Measurements from ENCODE around the gene SHB. TPM values are rescaled to one million over a fixed set of nuclear protein-coding genes. Genes with fewer than 3 reads are reported as not detected.

SHB gene, protein sequence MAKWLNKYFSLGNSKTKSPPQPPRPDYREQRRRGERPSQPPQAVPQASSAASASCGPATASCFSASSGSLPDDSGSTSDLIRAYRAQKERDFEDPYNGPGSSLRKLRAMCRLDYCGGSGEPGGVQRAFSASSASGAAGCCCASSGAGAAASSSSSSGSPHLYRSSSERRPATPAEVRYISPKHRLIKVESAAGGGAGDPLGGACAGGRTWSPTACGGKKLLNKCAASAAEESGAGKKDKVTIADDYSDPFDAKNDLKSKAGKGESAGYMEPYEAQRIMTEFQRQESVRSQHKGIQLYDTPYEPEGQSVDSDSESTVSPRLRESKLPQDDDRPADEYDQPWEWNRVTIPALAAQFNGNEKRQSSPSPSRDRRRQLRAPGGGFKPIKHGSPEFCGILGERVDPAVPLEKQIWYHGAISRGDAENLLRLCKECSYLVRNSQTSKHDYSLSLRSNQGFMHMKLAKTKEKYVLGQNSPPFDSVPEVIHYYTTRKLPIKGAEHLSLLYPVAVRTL
- total RNA-seq = 3.1 TPM

DNA sequence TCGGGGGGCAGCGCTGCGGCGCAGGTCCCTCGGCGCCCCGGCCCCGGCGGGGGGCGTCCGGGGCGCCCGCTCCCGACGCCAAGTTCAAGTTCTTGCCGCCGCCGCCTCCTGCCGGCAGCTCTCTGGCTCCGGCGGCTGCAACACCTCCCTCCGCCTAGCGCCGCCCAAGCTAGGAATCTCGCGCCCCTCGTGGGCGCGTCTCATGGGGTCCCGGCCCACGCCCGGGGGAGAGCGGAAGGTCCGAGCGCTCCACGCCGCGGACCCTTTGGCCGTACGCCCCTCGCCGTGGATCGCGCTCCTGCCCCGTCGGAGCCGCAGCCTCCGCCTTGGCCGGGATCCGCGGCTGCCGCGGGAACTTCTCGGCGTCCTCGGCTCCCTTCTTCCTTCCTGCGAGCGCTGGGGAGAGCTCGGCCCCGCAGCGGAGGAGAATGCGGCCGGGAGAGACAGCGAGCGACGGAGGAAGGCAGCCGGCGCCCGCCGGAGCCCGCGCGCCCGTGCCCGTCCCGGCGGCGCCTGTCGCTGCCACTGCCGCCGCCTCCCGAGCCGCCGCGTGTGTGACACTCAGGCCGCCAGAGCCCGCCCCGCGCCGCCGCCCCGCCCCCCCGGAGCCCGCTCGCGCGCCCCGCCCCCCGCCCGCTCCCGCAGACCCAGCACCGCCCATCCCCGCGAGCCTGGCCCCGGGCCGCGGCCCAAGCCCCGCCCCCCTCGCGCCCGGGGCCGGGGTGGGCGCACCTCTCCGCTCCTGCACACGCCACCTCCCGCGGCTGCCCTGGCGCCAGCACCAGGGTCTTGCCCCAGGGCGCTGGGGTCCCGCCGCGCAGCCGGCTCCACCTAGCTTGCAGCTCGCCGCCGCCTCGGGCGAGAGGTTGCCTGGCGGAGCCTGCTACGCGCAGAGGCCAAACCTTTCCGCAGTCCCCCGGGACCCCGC is at the start of gene SHB:
Gene SHB (minus strand): TSS at position 527 of the 928 bp plus-strand sequence. CDS start 582 bp downstream, outside the sequence.
- H3K4me1 ChIP-seq (ENCODE audit: control insufficient read depth in 3 of 3, insufficient read depth in 3 of 3, low read length in 3 of 3) = peaks cover 22 to 45% (median 43%) of the 10 kb centered on the region in 3 donors
- no peaks in the 10 kb centered on the region for H3K36me3 ChIP-seq (ENCODE audit: control insufficient read depth in 3 of 3, insufficient read depth in 3 of 3, low read length in 3 of 3)
- H3K9ac ChIP-seq (ENCODE audit: low read depth in 1 of 3, low read length in 3 of 3) = peak within 1 kb of the TSS; percentile 86 to 97 (median 89)
- H3K27me3 ChIP-seq (ENCODE audit: control insufficient read depth in 3 of 3, insufficient read depth in 3 of 3, low read length in 3 of 3) = no peaks in the 10 kb centered on the region
- H3K9me3 ChIP-seq (ENCODE audit: control insufficient read depth in 3 of 3, low read length in 3 of 3) = no peaks in the 10 kb centered on the region
- H3K4me3 ChIP-seq (ENCODE audit: low read length in 3 of 3) = peak within 1 kb of the TSS; percentile 86 to 88 (median 88)
- peak within 1 kb of the TSS; percentile 86 for H3K27ac ChIP-seq (ENCODE audit: low read depth, low read length)

DNA sequence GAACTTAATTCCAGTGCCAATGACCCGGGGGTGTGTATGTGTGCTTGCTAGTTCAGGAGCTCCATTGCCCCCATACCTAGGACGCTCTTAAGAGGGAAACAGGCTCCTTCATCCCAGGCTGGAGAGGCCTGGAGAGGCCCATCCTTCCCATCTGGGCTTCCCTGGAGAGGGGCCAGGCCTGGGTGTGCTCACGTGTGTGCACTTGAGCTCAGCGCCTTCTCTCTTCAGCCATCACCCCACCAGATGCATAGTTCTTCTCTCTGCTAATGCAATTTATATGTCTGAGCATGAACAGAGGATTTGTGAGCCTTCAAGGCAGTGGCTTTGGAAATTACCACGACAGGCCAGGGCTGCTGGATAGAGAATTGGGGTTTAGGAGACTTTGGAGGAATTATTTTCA is 48.6 kb upstream of the SHB start:
- Histone ChIP-seq H3K36me3 (ENCODE audit: control insufficient read depth in 3 of 3, insufficient read depth in 3 of 3, low read length in 3 of 3) (no peaks in the 10 kb centered on the region), H3K9ac (ENCODE audit: low read depth in 1 of 3, low read length in 3 of 3) (no peak overlapping the region), H3K27ac (ENCODE audit: low read depth, low read length) (no peak overlapping the region), H3K27me3 (ENCODE audit: control insufficient read depth in 3 of 3, insufficient read depth in 3 of 3, low read length in 3 of 3) (no peaks in the 10 kb centered on the region), H3K4me3 (ENCODE audit: low read length in 3 of 3) (no peak overlapping the region), H3K9me3 (ENCODE audit: control insufficient read depth in 3 of 3, low read length in 3 of 3) (no peaks in the 10 kb centered on the region), H3K4me1 (ENCODE audit: control insufficient read depth in 3 of 3, insufficient read depth in 3 of 3, low read length in 3 of 3) (no peaks in the 10 kb centered on the region)

DNA sequence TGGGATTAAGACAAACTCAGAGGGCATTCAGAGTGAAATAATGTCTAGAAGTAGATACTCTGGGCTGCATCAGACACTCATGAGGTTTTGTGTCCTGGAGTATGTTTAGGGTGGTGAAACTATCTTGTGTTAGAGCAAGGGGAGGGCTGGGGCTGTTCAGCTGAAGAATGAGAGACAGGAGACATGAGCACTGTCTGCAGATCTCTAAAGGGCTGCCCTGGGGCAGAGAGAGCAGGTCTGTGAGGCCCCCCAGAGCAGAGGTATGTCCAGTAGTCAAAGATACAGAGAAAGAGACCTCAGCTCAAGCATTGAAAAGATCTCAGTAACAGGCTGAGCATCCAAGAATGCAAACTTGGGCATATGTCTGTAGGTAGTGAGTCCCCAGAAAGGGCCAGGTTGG is 45.9 kb upstream of the SHB start:
- Histone ChIP-seq H3K4me1 (ENCODE audit: control insufficient read depth in 3 of 3, insufficient read depth in 3 of 3, low read length in 3 of 3) (no peaks in the 10 kb centered on the region), H3K27me3 (ENCODE audit: control insufficient read depth in 3 of 3, insufficient read depth in 3 of 3, low read length in 3 of 3) (no peaks in the 10 kb centered on the region), H3K4me3 (ENCODE audit: low read length in 3 of 3) (no peak overlapping the region), H3K27ac (ENCODE audit: low read depth, low read length) (no peak overlapping the region), H3K9me3 (ENCODE audit: control insufficient read depth in 3 of 3, low read length in 3 of 3) (no peaks in the 10 kb centered on the region), H3K9ac (ENCODE audit: low read depth in 1 of 3, low read length in 3 of 3) (no peak overlapping the region), H3K36me3 (ENCODE audit: control insufficient read depth in 3 of 3, insufficient read depth in 3 of 3, low read length in 3 of 3) (no peaks in the 10 kb centered on the region)

DNA sequence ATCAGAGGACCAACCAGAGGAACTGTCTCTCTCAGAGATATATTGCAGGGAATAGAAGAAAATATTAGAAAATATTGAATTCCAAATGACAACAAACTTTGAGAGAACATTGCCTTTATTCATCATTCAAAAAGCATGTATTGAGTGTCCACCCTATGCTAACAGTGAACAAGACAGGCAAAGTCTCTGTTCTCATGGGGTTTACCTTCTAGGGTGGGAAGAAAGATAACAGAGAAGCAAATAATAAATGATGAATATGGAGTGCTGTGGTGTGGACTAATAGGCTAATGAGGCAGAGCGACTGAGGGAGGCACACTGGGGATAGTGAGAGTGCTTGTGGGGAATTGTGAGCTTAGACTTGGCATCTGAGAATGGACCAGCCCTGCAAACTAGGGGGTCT is 43.4 kb upstream of the SHB start:
- H3K27me3 ChIP-seq (ENCODE audit: control insufficient read depth in 3 of 3, insufficient read depth in 3 of 3, low read length in 3 of 3) = no peaks in the 10 kb centered on the region
- H3K9me3 ChIP-seq (ENCODE audit: control insufficient read depth in 3 of 3, low read length in 3 of 3) = no peaks in the 10 kb centered on the region
- H3K27ac ChIP-seq (ENCODE audit: low read depth, low read length) = no peak overlapping the region
- no peaks in the 10 kb centered on the region for H3K36me3 ChIP-seq (ENCODE audit: control insufficient read depth in 3 of 3, insufficient read depth in 3 of 3, low read length in 3 of 3)
- peaks cover 0 to 4% (median 3%) of the 10 kb centered on the region in 3 donors for H3K4me1 ChIP-seq (ENCODE audit: control insufficient read depth in 3 of 3, insufficient read depth in 3 of 3, low read length in 3 of 3)
- no peak overlapping the region for H3K9ac ChIP-seq (ENCODE audit: low read depth in 1 of 3, low read length in 3 of 3)
- H3K4me3 ChIP-seq (ENCODE audit: low read length in 3 of 3) = no peak overlapping the region

DNA sequence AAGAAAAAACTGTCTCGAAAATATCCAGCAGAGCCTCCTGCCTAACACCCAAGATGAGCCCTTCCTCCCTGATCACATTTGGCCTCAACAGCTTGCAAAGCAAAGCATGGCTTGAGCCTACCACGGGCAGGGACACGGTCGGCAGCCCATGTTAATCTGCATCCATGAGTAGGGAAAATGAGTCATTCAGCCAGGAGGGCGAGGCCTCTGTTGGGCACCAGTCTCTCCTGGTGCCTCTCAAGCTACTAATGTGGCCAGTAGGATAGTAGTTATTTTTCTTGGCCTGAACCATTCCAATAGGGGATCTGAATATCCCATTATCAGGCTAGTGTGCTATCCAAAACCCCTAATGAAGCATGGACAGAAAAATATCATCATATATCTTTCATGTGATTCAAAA is 43.0 kb upstream of the SHB start:
- H3K4me1 ChIP-seq (ENCODE audit: control insufficient read depth in 3 of 3, insufficient read depth in 3 of 3, low read length in 3 of 3) = peaks cover 0 to 4% (median 3%) of the 10 kb centered on the region in 3 donors
- no peaks in the 10 kb centered on the region for H3K9me3 ChIP-seq (ENCODE audit: control insufficient read depth in 3 of 3, low read length in 3 of 3)
- H3K4me3 ChIP-seq (ENCODE audit: low read length in 3 of 3) = no peak overlapping the region
- no peaks in the 10 kb centered on the region for H3K27me3 ChIP-seq (ENCODE audit: control insufficient read depth in 3 of 3, insufficient read depth in 3 of 3, low read length in 3 of 3)
- no peaks in the 10 kb centered on the region for H3K36me3 ChIP-seq (ENCODE audit: control insufficient read depth in 3 of 3, insufficient read depth in 3 of 3, low read length in 3 of 3)
- no peak overlapping the region for H3K27ac ChIP-seq (ENCODE audit: low read depth, low read length)
- no peak overlapping the region for H3K9ac ChIP-seq (ENCODE audit: low read depth in 1 of 3, low read length in 3 of 3)

DNA sequence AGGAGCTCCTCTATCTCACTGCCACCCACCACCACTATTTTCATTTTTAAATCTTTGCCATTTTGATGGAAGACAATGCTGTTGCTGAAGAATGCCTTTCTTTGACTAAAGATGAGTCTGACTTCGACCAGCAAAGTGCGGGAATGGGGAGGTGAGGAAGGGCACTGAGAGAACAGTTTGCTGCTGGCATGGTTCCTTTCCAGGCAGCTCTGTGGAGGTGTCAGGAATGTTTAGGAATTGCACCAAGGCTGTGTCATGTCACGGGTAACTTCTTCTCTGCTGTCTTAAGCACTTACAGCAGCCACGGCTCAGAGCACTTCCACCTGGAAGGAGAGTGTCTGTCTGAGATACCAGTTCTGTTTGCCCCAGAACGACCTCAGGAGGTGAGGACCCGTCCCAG is 41.4 kb upstream of the SHB start:
- no peak overlapping the region for H3K27ac ChIP-seq (ENCODE audit: low read depth, low read length)
- H3K4me3 ChIP-seq (ENCODE audit: low read length in 3 of 3) = no peak overlapping the region
- no peaks in the 10 kb centered on the region for H3K36me3 ChIP-seq (ENCODE audit: control insufficient read depth in 3 of 3, insufficient read depth in 3 of 3, low read length in 3 of 3)
- H3K9me3 ChIP-seq (ENCODE audit: control insufficient read depth in 3 of 3, low read length in 3 of 3) = no peaks in the 10 kb centered on the region
- no peak overlapping the region for H3K9ac ChIP-seq (ENCODE audit: low read depth in 1 of 3, low read length in 3 of 3)
- peaks cover 0 to 4% (median 3%) of the 10 kb centered on the region in 3 donors for H3K4me1 ChIP-seq (ENCODE audit: control insufficient read depth in 3 of 3, insufficient read depth in 3 of 3, low read length in 3 of 3)
- no peaks in the 10 kb centered on the region for H3K27me3 ChIP-seq (ENCODE audit: control insufficient read depth in 3 of 3, insufficient read depth in 3 of 3, low read length in 3 of 3)

DNA sequence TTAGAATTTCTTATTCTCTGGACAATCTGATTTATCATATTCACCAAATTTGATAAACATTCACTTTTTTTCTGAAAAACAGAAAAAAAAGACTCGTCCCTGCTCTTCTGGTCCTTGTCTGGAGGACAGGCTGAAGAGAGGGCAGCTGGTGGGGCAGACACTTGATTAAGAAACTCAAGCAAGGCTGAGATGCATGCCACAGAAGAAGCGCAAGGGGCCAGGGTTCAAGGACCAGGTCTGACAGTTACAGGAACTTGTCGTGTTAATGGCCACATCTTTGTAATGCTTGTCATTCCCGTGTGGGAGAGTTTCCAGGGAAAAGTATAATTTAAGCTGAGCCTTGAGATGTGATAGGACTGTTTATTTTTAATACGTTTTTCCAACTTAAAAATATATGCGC is 40.6 kb upstream of the SHB start:
- Histone ChIP-seq H3K4me3 (ENCODE audit: low read length in 3 of 3) (no peak overlapping the region), H3K27ac (ENCODE audit: low read depth, low read length) (no peak overlapping the region), H3K9ac (ENCODE audit: low read depth in 1 of 3, low read length in 3 of 3) (no peak overlapping the region), H3K4me1 (ENCODE audit: control insufficient read depth in 3 of 3, insufficient read depth in 3 of 3, low read length in 3 of 3) (peaks cover 0 to 4% (median 3%) of the 10 kb centered on the region in 3 donors), H3K9me3 (ENCODE audit: control insufficient read depth in 3 of 3, low read length in 3 of 3) (no peaks in the 10 kb centered on the region), H3K27me3 (ENCODE audit: control insufficient read depth in 3 of 3, insufficient read depth in 3 of 3, low read length in 3 of 3) (no peaks in the 10 kb centered on the region), H3K36me3 (ENCODE audit: control insufficient read depth in 3 of 3, insufficient read depth in 3 of 3, low read length in 3 of 3) (no peaks in the 10 kb centered on the region)

DNA sequence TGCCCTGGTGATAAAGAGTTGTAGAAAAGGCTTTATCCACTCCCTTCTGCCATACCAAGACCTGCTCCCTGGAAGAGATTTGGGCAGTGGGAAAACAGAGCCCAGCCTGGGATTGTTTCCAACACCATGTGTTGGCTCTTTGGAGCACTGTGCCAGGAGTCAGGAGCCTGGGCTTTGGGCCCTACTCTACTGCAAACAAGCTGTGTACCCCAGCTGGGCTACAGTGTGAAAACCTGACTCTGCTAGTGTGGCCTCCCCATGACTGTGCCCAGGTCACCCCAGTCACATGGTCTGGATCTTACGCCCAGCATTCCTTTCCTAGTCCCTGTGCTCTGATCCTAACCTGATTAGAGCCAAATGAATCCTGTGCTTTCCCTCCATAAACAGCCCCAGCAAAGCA is 39.3 kb upstream of the SHB start:
- peaks cover 0 to 4% (median 3%) of the 10 kb centered on the region in 3 donors for H3K4me1 ChIP-seq (ENCODE audit: control insufficient read depth in 3 of 3, insufficient read depth in 3 of 3, low read length in 3 of 3)

DNA sequence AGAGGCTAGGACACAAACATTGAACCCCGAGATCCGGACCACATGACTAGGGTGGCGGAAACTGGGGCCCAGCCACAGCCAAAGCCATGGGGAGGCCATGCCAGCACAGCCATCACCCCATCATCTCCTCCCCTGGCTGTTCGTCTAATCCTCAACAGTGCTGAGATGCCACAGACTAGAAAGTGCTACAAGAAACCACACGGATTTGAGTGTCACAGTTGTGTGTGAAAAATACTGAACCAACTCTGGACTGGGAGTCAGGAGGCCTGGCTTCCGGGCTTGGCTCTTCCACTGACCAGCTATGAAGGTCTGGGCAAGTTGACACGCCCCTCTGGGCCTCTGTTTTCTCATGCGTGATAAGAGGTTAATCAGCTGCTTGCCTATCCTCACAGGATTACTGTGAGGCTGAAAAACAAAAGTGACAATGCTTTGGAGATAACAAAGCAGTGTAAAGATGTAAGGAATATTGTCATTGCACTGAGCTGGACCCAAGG is 38.8 kb upstream of the SHB start:
- no peak overlapping the region for H3K9ac ChIP-seq (ENCODE audit: low read depth in 1 of 3, low read length in 3 of 3)
- H3K4me1 ChIP-seq (ENCODE audit: control insufficient read depth in 3 of 3, insufficient read depth in 3 of 3, low read length in 3 of 3) = peaks cover 0 to 4% (median 3%) of the 10 kb centered on the region in 3 donors
- H3K27me3 ChIP-seq (ENCODE audit: control insufficient read depth in 3 of 3, insufficient read depth in 3 of 3, low read length in 3 of 3) = no peaks in the 10 kb centered on the region
- no peak overlapping the region for H3K4me3 ChIP-seq (ENCODE audit: low read length in 3 of 3)
- H3K9me3 ChIP-seq (ENCODE audit: control insufficient read depth in 3 of 3, low read length in 3 of 3) = no peaks in the 10 kb centered on the region
- no peaks in the 10 kb centered on the region for H3K36me3 ChIP-seq (ENCODE audit: control insufficient read depth in 3 of 3, insufficient read depth in 3 of 3, low read length in 3 of 3)
- H3K27ac ChIP-seq (ENCODE audit: low read depth, low read length) = no peak overlapping the region

More for the DNA sequence above, 39.3 kb upstream of the SHB start:
- Histone ChIP-seq H3K4me3 (ENCODE audit: low read length in 3 of 3) (no peak overlapping the region), H3K36me3 (ENCODE audit: control insufficient read depth in 3 of 3, insufficient read depth in 3 of 3, low read length in 3 of 3) (no peaks in the 10 kb centered on the region), H3K9ac (ENCODE audit: low read depth in 1 of 3, low read length in 3 of 3) (no peak overlapping the region), H3K9me3 (ENCODE audit: control insufficient read depth in 3 of 3, low read length in 3 of 3) (no peaks in the 10 kb centered on the region), H3K27ac (ENCODE audit: low read depth, low read length) (no peak overlapping the region), H3K27me3 (ENCODE audit: control insufficient read depth in 3 of 3, insufficient read depth in 3 of 3, low read length in 3 of 3) (no peaks in the 10 kb centered on the region)
